Measurements from ENCODE around the gene VGLL2. TPM values are rescaled to one million over a fixed set of nuclear protein-coding genes. Genes with fewer than 3 reads are reported as not detected.
A peak's percentile ranks its signal among the peaks of the same experiment; 100 is the strongest.

VGLL2 gene
- total and polyA plus RNA-seq, 2 of the 13 experiments (the other 11 are each of a cell fraction or from before 2014, with no cell fraction given), result not detected

- ChIA-PET POLR2A (no interaction called here), CTCF (ENCODE audit: low intra/inter-chr PET ratio, low total read pairs) (no interaction called here)
- H3K27ac ChIP-seq (ENCODE audit: extremely low read length, insufficient read depth, low read length), result no peak overlapping the region
- H3K27me3 ChIP-seq (ENCODE audit: control insufficient read depth in 1 of 2, insufficient read depth in 2 of 2, low read length in 2 of 2), result peaks cover 0 to 1% of the 10 kb centered on the region in 2 experiments; a peak in 2 of 5 replicates
- FAIRE-seq, result no peak
- H2AFZ ChIP-seq (ENCODE audit: low read length), result no peak overlapping the region
- H3K9me3 ChIP-seq (ENCODE audit: low read length), result no peaks in the 10 kb centered on the region
- no peak overlapping the region for H3K9ac ChIP-seq (ENCODE audit: insufficient read depth, low read depth, low read length)
- H3K4me2 ChIP-seq (ENCODE audit: low read depth, low read length), result no peak overlapping the region
- no peaks in the 10 kb centered on the region for H3K36me3 ChIP-seq (replicated peaks in 1 of 2; ENCODE audit: control insufficient read depth in 1 of 2, insufficient read depth in 2 of 2, low read length in 2 of 2)
- no peaks in the 10 kb centered on the region for H3K79me2 ChIP-seq (ENCODE audit: insufficient read depth, low read length)
- H3K4me3 ChIP-seq (replicated peaks in 1 of 3; ENCODE audit: insufficient read depth in 1 of 3, low read depth in 2 of 3, low read length in 3 of 3), result no peak overlapping the region
- in situ Hi-C loops (cut with HindIII; ENCODE audit: extremely low pct_ligation_motif_present, low pct_unique_long_range_greater_than_20kb), result loop anchor here (10.0 kb wide), 1 partner anchor 335 kb away; no protein-coding TSS in a partner anchor
- intact Hi-C loops (cut with micrococcal nuclease; ENCODE audit: unreplicated experiment), result loop anchor here (10.0 kb wide), 1 partner anchor 425 kb away; no protein-coding TSS in a partner anchor
- TF ChIP-seq MAX (IDR thresholded peaks at IDR 0.05) (no peak), FOXA3 (CRISPR knock-in tag; IDR thresholded peaks at IDR 0.05) (no peak)
- TF ChIP-seq, protein P1, sequence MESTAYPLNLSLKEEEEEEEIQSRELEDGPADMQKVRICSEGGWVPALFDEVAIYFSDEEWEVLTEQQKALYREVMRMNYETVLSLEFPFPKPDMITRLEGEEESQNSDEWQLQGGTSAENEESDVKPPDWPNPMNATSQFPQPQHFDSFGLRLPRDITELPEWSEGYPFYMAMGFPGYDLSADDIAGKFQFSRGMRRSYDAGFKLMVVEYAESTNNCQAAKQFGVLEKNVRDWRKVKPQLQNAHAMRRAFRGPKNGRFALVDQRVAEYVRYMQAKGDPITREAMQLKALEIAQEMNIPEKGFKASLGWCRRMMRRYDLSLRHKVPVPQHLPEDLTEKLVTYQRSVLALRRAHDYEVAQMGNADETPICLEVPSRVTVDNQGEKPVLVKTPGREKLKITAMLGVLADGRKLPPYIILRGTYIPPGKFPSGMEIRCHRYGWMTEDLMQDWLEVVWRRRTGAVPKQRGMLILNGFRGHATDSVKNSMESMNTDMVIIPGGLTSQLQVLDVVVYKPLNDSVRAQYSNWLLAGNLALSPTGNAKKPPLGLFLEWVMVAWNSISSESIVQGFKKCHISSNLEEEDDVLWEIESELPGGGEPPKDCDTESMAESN (CRISPR knock-in tag; conservative IDR thresholded peaks at IDR 0.05), result no peak
- H3K4me1 ChIP-seq (ENCODE audit: insufficient read depth, low read length), result no peaks in the 10 kb centered on the region
- no peak for ATAC-seq
- no peak for DNase-seq (ENCODE audit: low spot score)
- H4K20me1 ChIP-seq (ENCODE audit: insufficient read depth, low read length), result no peaks in the 10 kb centered on the region
- no TSS peak for BruUV-seq (replicated peaks)
Observed at GRCh38 chr6:117309611-117310010, 44.3 kb downstream of the VGLL2 start.

DNA sequence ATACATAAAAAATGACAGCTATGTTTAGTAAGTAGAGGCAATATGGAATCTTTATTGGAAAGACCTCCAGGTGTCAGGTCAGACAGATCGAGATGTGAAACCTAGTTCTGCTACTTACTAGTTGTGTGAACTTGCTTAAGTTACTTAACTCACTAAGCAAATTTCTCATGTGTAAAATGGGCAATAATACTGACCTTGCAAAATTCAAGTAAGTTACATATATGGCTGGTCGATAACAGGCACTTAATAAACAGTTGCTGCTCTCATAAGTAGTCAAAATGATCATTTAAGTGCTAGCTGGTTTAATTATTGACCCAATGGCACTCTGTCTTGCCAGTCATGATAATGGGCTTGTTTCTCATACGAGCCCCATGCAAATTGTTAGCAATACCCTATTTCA, 46.0 kb downstream of the VGLL2 start:
- POLR2A ChIA-PET, result no interaction called here
- no peak overlapping the region for H3K27ac ChIP-seq (ENCODE audit: extremely low read length, insufficient read depth, low read length)
- no peaks in the 10 kb centered on the region for H3K79me2 ChIP-seq (ENCODE audit: insufficient read depth, low read length)
- DNase-seq (ENCODE audit: low spot score), result no peak
- no peak for FAIRE-seq
- no peaks in the 10 kb centered on the region for H3K4me1 ChIP-seq (ENCODE audit: insufficient read depth, low read length)
- no TSS peak for BruUV-seq (replicated peaks)
- ATAC-seq, result no peak
- CTCF ChIA-PET (ENCODE audit: low intra/inter-chr PET ratio, low total read pairs), result no interaction called here
- H2AFZ ChIP-seq (ENCODE audit: low read length), result no peak overlapping the region
- H4K20me1 ChIP-seq (ENCODE audit: insufficient read depth, low read length), result no peaks in the 10 kb centered on the region
- no peak overlapping the region for H3K9ac ChIP-seq (ENCODE audit: insufficient read depth, low read depth, low read length)
- in situ Hi-C loops (cut with HindIII; ENCODE audit: extremely low pct_ligation_motif_present, low pct_unique_long_range_greater_than_20kb), result loop anchor here (10.0 kb wide), 1 partner anchor 337 kb away; no protein-coding TSS in a partner anchor
- peaks cover 0 to 1% of the 10 kb centered on the region in 2 experiments; a peak in 2 of 5 replicates for H3K27me3 ChIP-seq (ENCODE audit: control insufficient read depth in 1 of 2, insufficient read depth in 2 of 2, low read length in 2 of 2)
- H3K4me3 ChIP-seq (replicated peaks in 1 of 3; ENCODE audit: insufficient read depth in 1 of 3, low read depth in 2 of 3, low read length in 3 of 3), result no peak overlapping the region
- 0% methylated on average over 3 of the region's 3 CpGs for WGBS (ENCODE audit: low lambda C conversion rate)
- H3K36me3 ChIP-seq (replicated peaks in 1 of 2; ENCODE audit: control insufficient read depth in 1 of 2, insufficient read depth in 2 of 2, low read length in 2 of 2), result no peaks in the 10 kb centered on the region
- no peak overlapping the region for H3K4me2 ChIP-seq (ENCODE audit: low read depth, low read length)
- intact Hi-C loops (cut with micrococcal nuclease; ENCODE audit: unreplicated experiment), result loop anchor here (10.0 kb wide), 1 partner anchor 427 kb away; no protein-coding TSS in a partner anchor
- H3K9me3 ChIP-seq (ENCODE audit: low read length), result no peaks in the 10 kb centered on the region
- TF ChIP-seq NFE2L1 (CRISPR knock-in tag; IDR thresholded peaks at IDR 0.05; ENCODE audit: borderline replicate concordance), result no peak
- no peak for TF ChIP-seq ZNF589 (CRISPR knock-in tag; conservative IDR thresholded peaks at IDR 0.05)
- TF ChIP-seq ZNF782 (CRISPR knock-in tag; IDR thresholded peaks at IDR 0.05; ENCODE audit: borderline replicate concordance), result no peak
- TF ChIP-seq NFYC (CRISPR knock-in tag; IDR thresholded peaks at IDR 0.05), result no peak
- no peak for TF ChIP-seq KDM4B (CRISPR knock-in tag; IDR thresholded peaks at IDR 0.05)
- no peak for TF ChIP-seq ZNF276 (CRISPR knock-in tag; IDR thresholded peaks at IDR 0.05; ENCODE audit: low read depth)
- peak; percentile 86 for TF ChIP-seq MAFF (IDR thresholded peaks at IDR 0.05; ENCODE audit: low read depth, low read length)
- TF ChIP-seq RFXAP (CRISPR knock-in tag; IDR thresholded peaks at IDR 0.05; ENCODE audit: borderline replicate concordance), result no peak
- TF ChIP-seq NONO (IDR thresholded peaks at IDR 0.05), result no peak
- TF ChIP-seq NONO (CRISPR knock-in tag; conservative IDR thresholded peaks at IDR 0.05), result no peak
- TF ChIP-seq HNRNPUL1 (IDR thresholded peaks at IDR 0.05; ENCODE audit: low read depth, low read length), result no peak
- peak; percentile 76 to 85; a peak in 3 of 4 replicates for TF ChIP-seq MAFK (conservative IDR thresholded peaks at IDR 0.05 in 1 of 2, IDR thresholded peaks at IDR 0.05 in 1 of 2; ENCODE audit: low read length in 2 of 2)
- TF ChIP-seq ONECUT2 (CRISPR knock-in tag; IDR thresholded peaks at IDR 0.05), result no peak
- TF ChIP-seq NCOA2 (CRISPR knock-in tag; IDR thresholded peaks at IDR 0.05), result no peak
